ENCODE measurements around the gene RAPSN.

Gene RAPSN

GRCh38 chr11:47425611-47426010, 23.3 kb downstream of the RAPSN start:
- no peaks in the 10 kb centered on the region for H3K9me3 ChIP-seq (ENCODE audit: control insufficient read depth, low read length)
- peaks cover 14% of the 10 kb centered on the region for H3K36me3 ChIP-seq (ENCODE audit: control insufficient read depth, insufficient read depth, low read length)
- no peaks in the 10 kb centered on the region for H3K27me3 ChIP-seq (ENCODE audit: control insufficient read depth, insufficient read depth, low read length)
- peak overlapping the region; percentile 76 for H3K9ac ChIP-seq (ENCODE audit: low read length)
- H3K4me3 ChIP-seq (ENCODE audit: low read length), result peak overlapping the region; percentile 48
- peaks cover 11% of the 10 kb centered on the region for H3K4me1 ChIP-seq (ENCODE audit: control insufficient read depth, insufficient read depth, low read length)

GRCh38 chr11:47418454-47419259, 30.3 kb downstream of the RAPSN start:
- Histone ChIP-seq H3K9me3 (ENCODE audit: control insufficient read depth, low read length) (no peaks in the 10 kb centered on the region), H3K4me3 (ENCODE audit: low read length) (no peak overlapping the region), H3K36me3 (ENCODE audit: control insufficient read depth, insufficient read depth, low read length) (peaks cover 11% of the 10 kb centered on the region), H3K9ac (ENCODE audit: low read length) (no peak overlapping the region), H3K27me3 (ENCODE audit: control insufficient read depth, insufficient read depth, low read length) (no peaks in the 10 kb centered on the region), H3K4me1 (ENCODE audit: control insufficient read depth, insufficient read depth, low read length) (peaks cover 14% of the 10 kb centered on the region)

GRCh38 chr11:47417712-47418111, 31.2 kb downstream of the RAPSN start:
- no peaks in the 10 kb centered on the region for H3K27me3 ChIP-seq (ENCODE audit: control insufficient read depth, insufficient read depth, low read length)
- peaks cover 14% of the 10 kb centered on the region for H3K4me1 ChIP-seq (ENCODE audit: control insufficient read depth, insufficient read depth, low read length)
- peaks cover 10% of the 10 kb centered on the region for H3K36me3 ChIP-seq (ENCODE audit: control insufficient read depth, insufficient read depth, low read length)

GRCh38 chr11:47415949-47416472, 32.9 kb downstream of the RAPSN start:
- Histone ChIP-seq H3K4me1 (ENCODE audit: control insufficient read depth, insufficient read depth, low read length) (peaks cover 14% of the 10 kb centered on the region), H3K9ac (ENCODE audit: low read length) (peak overlapping the region; percentile 22), H3K4me3 (ENCODE audit: low read length) (no peak overlapping the region), H3K27me3 (ENCODE audit: control insufficient read depth, insufficient read depth, low read length) (no peaks in the 10 kb centered on the region), H3K36me3 (ENCODE audit: control insufficient read depth, insufficient read depth, low read length) (peaks cover 10% of the 10 kb centered on the region), H3K9me3 (ENCODE audit: control insufficient read depth, low read length) (no peaks in the 10 kb centered on the region)

More at GRCh38 chr11:47417712-47418111, 31.2 kb downstream of the RAPSN start:
- H3K9ac ChIP-seq (ENCODE audit: low read length), result no peak overlapping the region
- H3K4me3 ChIP-seq (ENCODE audit: low read length), result no peak overlapping the region
- H3K9me3 ChIP-seq (ENCODE audit: control insufficient read depth, low read length), result no peaks in the 10 kb centered on the region

GRCh38 chr11:47415091-47415854, 33.7 kb downstream of the RAPSN start:
- no peak overlapping the region for H3K4me3 ChIP-seq (ENCODE audit: low read length)
- peak overlapping the region; percentile 22 for H3K9ac ChIP-seq (ENCODE audit: low read length)
- H3K36me3 ChIP-seq (ENCODE audit: control insufficient read depth, insufficient read depth, low read length), result peaks cover 5% of the 10 kb centered on the region
- no peaks in the 10 kb centered on the region for H3K9me3 ChIP-seq (ENCODE audit: control insufficient read depth, low read length)
- peaks cover 19% of the 10 kb centered on the region for H3K4me1 ChIP-seq (ENCODE audit: control insufficient read depth, insufficient read depth, low read length)
- H3K27me3 ChIP-seq (ENCODE audit: control insufficient read depth, insufficient read depth, low read length), result no peaks in the 10 kb centered on the region

- Histone ChIP-seq H3K4me3 (ENCODE audit: low read length) (no peak overlapping the region), H3K4me1 (ENCODE audit: control insufficient read depth, insufficient read depth, low read length) (peaks cover 25% of the 10 kb centered on the region), H3K9ac (ENCODE audit: low read length) (no peak overlapping the region), H3K27me3 (ENCODE audit: control insufficient read depth, insufficient read depth, low read length) (no peaks in the 10 kb centered on the region), H3K9me3 (ENCODE audit: control insufficient read depth, low read length) (no peaks in the 10 kb centered on the region), H3K36me3 (ENCODE audit: control insufficient read depth, insufficient read depth, low read length) (no peaks in the 10 kb centered on the region)
Measured at GRCh38 chr11:47414685-47415070, 34.3 kb downstream of the RAPSN start.

- Histone ChIP-seq H3K4me1 (ENCODE audit: control insufficient read depth, insufficient read depth, low read length) (peaks cover 31% of the 10 kb centered on the region), H3K9me3 (ENCODE audit: control insufficient read depth, low read length) (no peaks in the 10 kb centered on the region), H3K27me3 (ENCODE audit: control insufficient read depth, insufficient read depth, low read length) (no peaks in the 10 kb centered on the region), H3K36me3 (ENCODE audit: control insufficient read depth, insufficient read depth, low read length) (no peaks in the 10 kb centered on the region), H3K4me3 (ENCODE audit: low read length) (no peak overlapping the region), H3K9ac (ENCODE audit: low read length) (no peak overlapping the region)
Measured at GRCh38 chr11:47413908-47414684, 34.8 kb downstream of the RAPSN start.

GRCh38 chr11:47413351-47413750, 35.6 kb downstream of the RAPSN start:
- Histone ChIP-seq H3K9ac (ENCODE audit: low read length) (no peak overlapping the region), H3K36me3 (ENCODE audit: control insufficient read depth, insufficient read depth, low read length) (no peaks in the 10 kb centered on the region), H3K27me3 (ENCODE audit: control insufficient read depth, insufficient read depth, low read length) (no peaks in the 10 kb centered on the region), H3K4me1 (ENCODE audit: control insufficient read depth, insufficient read depth, low read length) (peaks cover 35% of the 10 kb centered on the region), H3K9me3 (ENCODE audit: control insufficient read depth, low read length) (no peaks in the 10 kb centered on the region), H3K4me3 (ENCODE audit: low read length) (no peak overlapping the region)

- Histone ChIP-seq H3K36me3 (ENCODE audit: control insufficient read depth, insufficient read depth, low read length) (no peaks in the 10 kb centered on the region), H3K4me1 (ENCODE audit: control insufficient read depth, insufficient read depth, low read length) (peaks cover 42% of the 10 kb centered on the region), H3K9me3 (ENCODE audit: control insufficient read depth, low read length) (no peaks in the 10 kb centered on the region), H3K4me3 (ENCODE audit: low read length) (no peak overlapping the region), H3K9ac (ENCODE audit: low read length) (no peak overlapping the region), H3K27me3 (ENCODE audit: control insufficient read depth, insufficient read depth, low read length) (no peaks in the 10 kb centered on the region)
Measured at GRCh38 chr11:47411884-47412746, 36.8 kb downstream of the RAPSN start.

GRCh38 chr11:47410370-47411264, 38.3 kb downstream of the RAPSN start:
- Histone ChIP-seq H3K4me1 (ENCODE audit: control insufficient read depth, insufficient read depth, low read length) (peaks cover 33% of the 10 kb centered on the region), H3K9me3 (ENCODE audit: control insufficient read depth, low read length) (no peaks in the 10 kb centered on the region), H3K4me3 (ENCODE audit: low read length) (no peak overlapping the region), H3K36me3 (ENCODE audit: control insufficient read depth, insufficient read depth, low read length) (no peaks in the 10 kb centered on the region), H3K9ac (ENCODE audit: low read length) (peak overlapping the region; percentile 17), H3K27me3 (ENCODE audit: control insufficient read depth, insufficient read depth, low read length) (no peaks in the 10 kb centered on the region)

Data from mucosa of stomach (tissue), 1 donor.